ENCODE data around the gene KBTBD3.

DNA sequence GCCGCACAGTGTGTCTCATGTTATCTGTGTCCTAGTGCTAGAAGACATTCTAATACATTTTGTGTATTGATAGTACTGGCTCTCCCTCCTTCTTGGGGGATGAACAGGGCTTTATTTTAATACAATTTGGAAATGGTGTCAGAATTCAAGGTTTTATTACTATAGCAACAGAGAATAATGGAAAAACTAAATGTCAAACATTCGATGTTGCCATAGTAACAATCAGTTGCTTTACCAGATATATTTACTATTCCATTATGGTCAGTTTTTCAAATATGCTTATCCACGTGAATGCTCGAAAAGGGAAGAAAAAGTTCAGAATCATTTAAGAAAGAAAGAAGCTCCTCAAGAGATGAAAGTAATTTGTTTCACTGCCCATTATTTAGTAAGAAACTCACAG is 46.5 kb downstream of the KBTBD3 start:
- TF ChIP-seq, protein P1, sequence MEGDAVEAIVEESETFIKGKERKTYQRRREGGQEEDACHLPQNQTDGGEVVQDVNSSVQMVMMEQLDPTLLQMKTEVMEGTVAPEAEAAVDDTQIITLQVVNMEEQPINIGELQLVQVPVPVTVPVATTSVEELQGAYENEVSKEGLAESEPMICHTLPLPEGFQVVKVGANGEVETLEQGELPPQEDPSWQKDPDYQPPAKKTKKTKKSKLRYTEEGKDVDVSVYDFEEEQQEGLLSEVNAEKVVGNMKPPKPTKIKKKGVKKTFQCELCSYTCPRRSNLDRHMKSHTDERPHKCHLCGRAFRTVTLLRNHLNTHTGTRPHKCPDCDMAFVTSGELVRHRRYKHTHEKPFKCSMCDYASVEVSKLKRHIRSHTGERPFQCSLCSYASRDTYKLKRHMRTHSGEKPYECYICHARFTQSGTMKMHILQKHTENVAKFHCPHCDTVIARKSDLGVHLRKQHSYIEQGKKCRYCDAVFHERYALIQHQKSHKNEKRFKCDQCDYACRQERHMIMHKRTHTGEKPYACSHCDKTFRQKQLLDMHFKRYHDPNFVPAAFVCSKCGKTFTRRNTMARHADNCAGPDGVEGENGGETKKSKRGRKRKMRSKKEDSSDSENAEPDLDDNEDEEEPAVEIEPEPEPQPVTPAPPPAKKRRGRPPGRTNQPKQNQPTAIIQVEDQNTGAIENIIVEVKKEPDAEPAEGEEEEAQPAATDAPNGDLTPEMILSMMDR (IDR thresholded peaks at IDR 0.05): no peak
- no peak for TF ChIP-seq POLR2A (IDR thresholded peaks at IDR 0.05)

Measured in sigmoid colon (tissue), 3 donors.